Type B pancreatic cell (in vitro differentiated cells): Measurements from ENCODE around the gene VPS13D. TPM values are rescaled to one million over a fixed set of nuclear protein-coding genes. Genes with fewer than 3 reads are reported as not detected.
A peak's percentile ranks its signal among the peaks of the same experiment; 100 is the strongest.
"Not testable (repeated sequence)": the region's sequence is repeated elsewhere in the genome, so short reads cannot be mapped to it uniquely, and the experiment has no call there.

Experiments
- DNase-seq: peaks from one replicate; pipeline ENCODE4 v3.0.0; 2021; ENCODE audit warnings: mixed read lengths; ENCODE audit not compliant: unreplicated experiment; ENCODE audit errors: extremely low spot score
- H3K27ac Mint-ChIP-seq: 2 replicates; pipeline ENCODE4 v1.8.0; 2021; ENCODE audit warnings: mild to moderate bottlenecking, mixed read lengths
- H3K27me3 Mint-ChIP-seq: 2 replicates; pipeline ENCODE4 v1.8.0; 2021; ENCODE audit warnings: mixed read lengths
- H3K36me3 Mint-ChIP-seq: 2 replicates; pipeline ENCODE4 v1.8.0; 2021; ENCODE audit warnings: mixed read lengths
- H3K4me1 Mint-ChIP-seq: one replicate; pipeline ENCODE4 v1.8.0; 2021; ENCODE audit warnings: mixed read lengths; ENCODE audit not compliant: unreplicated experiment
- H3K4me3 Mint-ChIP-seq: 2 replicates; pipeline ENCODE4 v1.8.0; 2021; ENCODE audit warnings: mild to moderate bottlenecking, mixed read lengths
- H3K9me3 Mint-ChIP-seq: 2 replicates; pipeline ENCODE4 v1.8.0; 2021; ENCODE audit warnings: mixed read lengths
- CTCF ChIP-seq: fragments of 200-600 bp; sonication (generic); conservative IDR thresholded peaks from 2 replicates; pipeline ENCODE4 v1.5.0; 2021; ENCODE audit warnings: antibody characterized with exemption, mild to moderate bottlenecking
- total RNA-seq: library from RNA; stranded (reverse); gene quantifications from 2 replicates; pipeline ENCODE4 v1.2.1, GENCODE V29; 2021; ENCODE audit warnings: low replicate concordance

The VPS13D gene
- total RNA-seq, 1 donor from 2014 or later: 43.4 TPM

- H3K4me3 Mint-ChIP-seq: peak overlapping the region; percentile 3
- H3K27me3 Mint-ChIP-seq: no peaks in the 10 kb centered on the region
- H3K4me1 Mint-ChIP-seq: peaks cover 27% of the 10 kb centered on the region
Observed at GRCh38 chr1:12320486-12320885, 90.7 kb downstream of the VPS13D start.

GRCh38 chr1:12324423-12324822 is 94.6 kb downstream of the VPS13D start:
- TF ChIP-seq CTCF: no peak
- Mint-ChIP-seq H3K9me3 (no peaks in the 10 kb centered on the region), H3K4me1 (peaks cover 26% of the 10 kb centered on the region), H3K27ac (no peak overlapping the region), H3K27me3 (no peaks in the 10 kb centered on the region), H3K4me3 (no peak overlapping the region), H3K36me3 (peaks cover 41% of the 10 kb centered on the region)
- DNase-seq: no peak

More at GRCh38 chr1:12320486-12320885, 90.7 kb downstream of the VPS13D start:
- Mint-ChIP-seq H3K27ac (peak overlapping the region; percentile 62), H3K9me3 (no peaks in the 10 kb centered on the region), H3K36me3 (peaks cover 38% of the 10 kb centered on the region)
- DNase-seq: no peak
- no peak for TF ChIP-seq CTCF

- H3K27me3 Mint-ChIP-seq, DNase-seq, H3K4me3 Mint-ChIP-seq, H3K9me3 Mint-ChIP-seq, H3K27ac Mint-ChIP-seq: not testable (repeated sequence)
- peaks cover 25% of the 10 kb centered on the region for H3K4me1 Mint-ChIP-seq
- peaks cover 39% of the 10 kb centered on the region for H3K36me3 Mint-ChIP-seq
Observed at GRCh38 chr1:12324973-12325372, 95.1 kb downstream of the VPS13D start.

- H3K4me3 Mint-ChIP-seq: no peak overlapping the region
- peaks cover 16% of the 10 kb centered on the region for H3K4me1 Mint-ChIP-seq
- H3K27me3 Mint-ChIP-seq: no peaks in the 10 kb centered on the region
- H3K36me3 Mint-ChIP-seq: peaks cover 39% of the 10 kb centered on the region
- H3K27ac Mint-ChIP-seq: no peak overlapping the region
- H3K9me3 Mint-ChIP-seq: no peaks in the 10 kb centered on the region
- TF ChIP-seq CTCF: no peak
- no peak for DNase-seq
Observed at GRCh38 chr1:12326986-12327385, 97.2 kb downstream of the VPS13D start.

- Mint-ChIP-seq H3K4me1 (peaks cover 11% of the 10 kb centered on the region), H3K27me3 (no peaks in the 10 kb centered on the region), H3K36me3 (peaks cover 39% of the 10 kb centered on the region), H3K9me3 (no peaks in the 10 kb centered on the region), H3K27ac (no peak overlapping the region), H3K4me3 (no peak overlapping the region)
- DNase-seq: no peak
- no peak for TF ChIP-seq CTCF
Observed at GRCh38 chr1:12327566-12327965, 97.7 kb downstream of the VPS13D start.

- Mint-ChIP-seq H3K4me3 (no peak overlapping the region), H3K36me3 (peaks cover 52% of the 10 kb centered on the region), H3K27me3 (no peaks in the 10 kb centered on the region), H3K9me3 (peaks cover 4% of the 10 kb centered on the region), H3K4me1 (peaks cover 26% of the 10 kb centered on the region), H3K27ac (no peak overlapping the region)
- no peak for DNase-seq
- TF ChIP-seq CTCF: no peak
Observed at GRCh38 chr1:12333036-12333785, 103.4 kb downstream of the VPS13D start.
